NCI-H2171 (cell line): Measurements from ENCODE around the gene TRPC1.

Experiments
- DNase-seq: peaks from one replicate; lab custom pipeline; 2025; lab: John Stamatoyannopoulos, UW

The TRPC1 gene

DNA sequence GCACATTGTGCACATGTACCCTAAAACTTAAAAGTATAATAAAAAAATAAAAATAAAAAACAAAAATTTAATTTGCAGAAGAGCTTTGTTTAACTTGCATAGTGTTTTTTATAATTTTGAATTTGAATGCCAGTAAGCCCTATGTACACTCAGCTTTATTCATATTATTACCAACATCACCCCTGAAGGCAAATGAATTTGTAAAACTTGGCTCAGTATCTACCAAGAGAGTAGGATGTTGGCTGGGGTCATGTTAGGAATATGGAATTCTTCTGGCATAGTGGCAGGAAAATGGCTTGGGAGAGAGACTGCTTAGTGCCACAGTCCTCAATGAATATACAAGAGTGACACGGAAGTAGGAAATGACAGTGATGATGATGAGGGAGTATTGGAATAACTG, 30.7 kb downstream of the TRPC1 start:
- no peak for DNase-seq

DNA sequence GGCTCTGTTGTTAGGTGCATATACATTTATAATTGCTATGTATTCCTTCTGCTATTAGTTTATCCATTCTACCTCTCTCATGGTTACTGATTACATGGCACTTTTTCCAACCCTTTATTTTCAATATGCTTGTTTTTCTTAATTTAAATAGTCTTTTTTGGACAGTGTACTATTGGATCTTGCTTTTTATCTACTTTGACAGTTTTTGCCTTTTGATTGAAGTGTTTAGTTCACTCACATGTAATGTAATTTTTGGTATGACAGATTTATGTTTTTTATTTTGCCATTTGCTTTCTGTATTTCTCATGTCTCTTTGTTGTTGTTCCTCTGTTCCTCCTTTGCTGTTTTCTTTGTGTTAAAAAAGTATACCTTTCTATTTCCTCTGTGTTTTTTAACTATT, 44.5 kb downstream of the TRPC1 start:
- no peak for DNase-seq

DNA sequence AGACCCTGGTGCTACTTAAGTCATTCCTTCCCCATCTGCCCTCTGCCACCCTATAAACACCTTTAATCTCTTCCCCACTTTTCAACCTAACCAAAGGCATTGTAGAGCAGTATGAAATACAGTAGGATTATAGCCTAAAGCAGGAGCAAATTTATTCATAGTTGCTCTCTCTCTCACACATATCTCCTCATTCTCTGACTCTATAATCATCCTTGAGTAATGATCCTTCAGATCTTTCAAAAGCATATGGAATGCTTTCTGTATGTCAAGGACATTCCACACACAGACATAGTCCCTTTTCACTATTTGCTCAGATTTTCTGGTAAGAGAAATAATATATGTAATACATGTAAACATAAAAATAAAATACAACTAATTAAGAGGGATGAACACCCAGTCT, 54.1 kb downstream of the TRPC1 start:
- no peak for DNase-seq

GRCh38 chr3:142778541-142778940, 54.7 kb downstream of the TRPC1 start:
- no peak for DNase-seq

GRCh38 chr3:142779591-142779990, 55.8 kb downstream of the TRPC1 start:
- no peak for DNase-seq

DNA sequence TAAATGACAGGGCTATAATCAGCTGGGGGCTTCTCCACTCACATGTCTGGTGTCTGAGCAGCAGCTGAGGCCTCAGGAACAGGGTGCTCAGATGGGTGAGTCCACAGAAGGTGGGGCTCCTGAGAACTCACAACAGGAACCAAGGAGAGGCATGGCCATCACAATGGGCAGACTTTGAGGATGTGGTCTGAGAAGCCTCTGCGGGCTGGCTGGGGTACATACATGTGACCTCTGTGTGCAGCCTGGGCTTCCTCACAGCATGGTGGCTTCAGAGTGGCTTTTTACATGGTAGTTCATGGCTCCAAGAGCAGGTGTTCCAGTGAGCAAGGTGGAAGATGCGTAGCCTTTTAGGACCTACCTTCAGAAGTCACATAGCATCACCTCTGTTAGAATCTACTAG, 58.8 kb downstream of the TRPC1 start:
- no peak for DNase-seq

DNA sequence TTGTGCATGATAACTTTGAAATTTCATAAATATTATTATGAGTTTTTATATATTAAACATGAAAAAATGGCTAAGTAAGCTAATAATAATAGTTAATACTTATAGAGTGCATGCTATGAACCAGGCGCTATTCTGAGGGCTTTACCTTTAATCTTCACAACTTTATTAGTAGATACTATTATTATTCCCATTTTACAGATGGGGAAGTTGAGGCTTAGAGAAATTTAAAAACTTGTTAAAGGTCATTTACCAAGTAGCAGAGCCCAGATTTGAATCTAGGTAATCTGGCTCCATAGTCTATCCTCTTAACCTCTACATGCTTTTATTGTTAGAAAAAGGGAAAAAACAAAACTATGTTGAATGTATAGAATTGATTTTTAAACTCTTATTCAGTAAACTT, 60.4 kb downstream of the TRPC1 start:
- DNase-seq: no peak

GRCh38 chr3:142785996-142786395, 62.2 kb downstream of the TRPC1 start:
- no peak for DNase-seq

GRCh38 chr3:142787719-142788118, 63.9 kb downstream of the TRPC1 start:
- no peak for DNase-seq

DNA sequence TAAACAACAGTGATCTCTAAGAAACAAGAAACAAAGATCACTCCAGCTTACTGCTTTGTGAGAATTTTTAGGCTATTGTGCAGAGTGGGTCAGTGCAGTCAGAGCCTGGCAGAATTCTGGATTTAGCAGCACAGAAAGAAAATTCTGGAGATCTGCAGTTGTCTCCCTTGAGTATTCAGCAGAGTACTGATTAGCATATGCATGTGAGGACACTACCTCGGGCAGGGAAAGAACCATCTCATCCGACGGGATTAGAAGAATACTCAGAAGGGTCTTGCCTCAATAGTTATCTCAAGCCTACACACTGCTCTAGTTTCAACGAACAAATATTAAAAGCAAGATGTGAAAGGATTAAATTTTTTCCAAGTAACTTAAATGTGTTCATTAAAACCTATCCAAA, 70.7 kb downstream of the TRPC1 start:
- no peak for DNase-seq

GRCh38 chr3:142795332-142795731, 71.5 kb downstream of the TRPC1 start:
- DNase-seq: no peak

DNA sequence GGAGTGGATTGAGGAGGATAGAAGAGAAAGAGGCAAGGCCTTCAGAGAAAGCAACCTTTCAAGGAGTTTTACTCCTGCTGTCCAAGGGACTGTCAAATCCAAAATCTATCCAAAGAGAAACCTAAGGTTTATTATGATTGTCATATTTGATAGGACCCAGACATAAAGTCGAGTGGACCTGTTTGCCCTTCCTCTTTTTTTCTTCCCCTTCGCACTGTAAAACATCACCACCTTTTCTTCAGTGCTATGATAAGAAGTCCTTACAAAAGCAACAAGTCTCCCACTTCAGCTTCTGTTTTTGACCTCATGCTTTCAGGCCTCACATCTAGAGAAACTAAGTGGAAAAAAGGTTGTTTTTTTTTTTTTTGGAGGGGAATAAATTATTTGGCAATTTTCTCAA, 73.0 kb downstream of the TRPC1 start:
- DNase-seq: no peak

GRCh38 chr3:142801746-142802145, 77.9 kb downstream of the TRPC1 start:
- DNase-seq: no peak

DNA sequence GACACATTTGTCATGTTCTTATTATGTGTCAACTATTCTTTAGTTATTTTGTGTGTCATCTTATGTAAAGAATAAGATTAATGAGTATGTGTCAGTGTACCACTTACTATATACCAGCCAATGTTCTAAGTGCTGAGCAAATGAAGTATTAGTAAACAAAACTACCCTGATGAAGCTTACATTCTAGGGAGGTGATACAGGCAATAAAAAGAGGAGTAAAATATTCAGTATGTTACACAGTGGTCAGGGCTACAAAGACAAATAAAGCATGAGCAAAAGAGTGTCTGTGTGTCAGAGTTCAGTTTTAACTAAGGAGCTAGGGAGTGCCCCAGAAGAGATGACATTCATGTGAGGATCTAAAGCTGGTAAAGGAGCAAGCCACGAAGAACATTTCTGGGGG, 79.1 kb downstream of the TRPC1 start:
- no peak for DNase-seq

DNA sequence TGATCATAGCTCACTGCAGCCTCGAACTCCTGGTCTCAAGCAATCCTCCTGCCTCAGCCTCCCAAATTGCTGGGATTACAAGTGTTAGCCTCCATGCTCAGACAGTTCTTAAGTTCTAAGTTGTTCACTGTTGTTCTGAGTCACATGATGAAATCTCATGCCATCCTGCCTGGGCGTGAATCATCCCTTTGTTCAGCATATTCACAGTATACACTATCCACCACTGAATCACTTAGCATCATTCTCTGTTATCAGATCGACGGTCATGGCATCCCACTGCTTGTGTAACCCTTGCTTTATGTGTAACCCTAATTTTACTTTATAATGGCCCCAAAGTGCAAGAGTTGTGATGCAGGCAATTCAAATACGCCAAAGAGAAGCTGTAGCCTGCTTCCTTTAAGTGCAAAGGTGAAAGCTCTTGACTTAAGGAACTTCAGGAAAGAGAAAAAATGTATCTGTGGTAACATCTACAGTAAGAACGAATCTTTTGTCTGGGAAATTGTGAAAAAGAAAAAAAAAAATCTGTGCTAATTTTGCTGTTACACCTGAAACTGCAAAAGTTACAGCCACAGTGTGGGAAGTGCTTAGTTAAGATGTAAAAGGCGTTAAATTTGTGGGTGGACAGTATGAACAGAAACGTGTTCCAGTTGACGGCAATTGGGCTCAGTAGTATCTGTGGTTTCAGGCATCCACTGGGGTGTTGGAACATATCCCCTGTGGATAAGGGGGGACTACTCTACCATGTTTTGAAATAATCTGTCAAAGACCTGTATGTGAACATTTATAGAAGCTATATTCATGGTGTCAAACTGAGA, 84.5 kb downstream of the TRPC1 start:
- no peak for DNase-seq

GRCh38 chr3:142809259-142809658, 85.4 kb downstream of the TRPC1 start:
- DNase-seq: no peak

- no peak for DNase-seq
Measured at GRCh38 chr3:142815803-142816202, 92.0 kb downstream of the TRPC1 start.

GRCh38 chr3:142817356-142817755, 93.5 kb downstream of the TRPC1 start:
- DNase-seq: no peak

DNA sequence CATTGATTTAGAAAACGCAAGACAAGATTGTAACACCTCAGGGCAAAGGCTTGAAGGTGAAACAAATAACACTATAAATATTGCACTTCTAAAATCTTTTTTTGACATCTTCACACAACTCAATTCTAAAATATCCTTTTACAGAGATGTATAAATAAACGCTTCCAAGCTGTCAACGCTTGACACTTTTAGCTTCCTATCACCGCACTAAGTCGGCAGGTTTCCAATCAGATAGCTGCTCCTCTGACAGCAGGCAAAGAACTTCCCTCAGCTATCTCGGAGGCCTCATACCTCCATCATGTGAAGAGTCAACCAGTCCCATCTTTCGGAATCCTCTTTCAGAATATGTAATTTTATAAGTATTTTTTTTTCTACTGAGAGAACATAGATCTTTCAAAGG, 94.1 kb downstream of the TRPC1 start:
- no peak for DNase-seq

- DNase-seq: no peak
Measured at GRCh38 chr3:142818651-142819050, 94.8 kb downstream of the TRPC1 start.

DNA sequence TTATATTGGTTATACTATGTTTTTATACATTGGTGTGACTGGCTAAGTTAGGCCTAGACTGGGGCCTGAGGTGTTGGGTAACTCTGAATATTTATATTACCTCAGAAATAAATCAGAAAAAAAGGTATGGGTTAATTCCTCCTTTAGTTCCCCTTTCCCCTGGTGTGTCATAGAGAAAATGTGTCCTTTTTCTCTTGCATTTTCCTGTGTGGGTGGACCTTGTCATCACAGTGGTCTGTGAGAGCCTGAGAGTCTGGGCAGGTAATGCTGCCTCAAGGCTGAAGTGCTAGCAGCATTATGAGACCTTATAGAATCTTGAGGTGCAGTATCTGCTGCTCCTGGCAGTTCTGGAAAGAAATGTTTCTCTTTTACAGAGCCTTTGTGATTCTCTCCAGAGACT, 95.3 kb downstream of the TRPC1 start:
- DNase-seq: no peak

- peak; percentile 71 for DNase-seq
Measured at GRCh38 chr3:142828703-142829305, 105.0 kb downstream of the TRPC1 start.

DNA sequence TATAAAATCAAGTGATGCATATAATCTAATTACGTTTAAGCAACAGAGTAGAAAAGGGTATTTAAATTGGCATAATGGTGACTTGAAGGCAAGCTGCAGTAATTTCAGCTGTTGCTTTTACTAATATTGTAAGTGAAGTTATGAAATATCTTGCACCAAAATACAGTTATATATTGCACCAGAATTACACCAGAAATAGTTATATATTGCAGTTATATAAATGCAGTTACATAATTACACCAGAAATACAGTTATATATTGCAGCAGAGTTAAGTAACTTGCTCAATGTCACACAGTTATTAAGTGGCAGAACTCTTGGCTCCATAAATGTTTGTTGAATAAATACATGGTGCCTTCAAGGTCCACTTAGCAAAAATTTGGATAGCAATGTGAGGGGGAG, 113.7 kb downstream of the TRPC1 start:
- no peak for DNase-seq

DNA sequence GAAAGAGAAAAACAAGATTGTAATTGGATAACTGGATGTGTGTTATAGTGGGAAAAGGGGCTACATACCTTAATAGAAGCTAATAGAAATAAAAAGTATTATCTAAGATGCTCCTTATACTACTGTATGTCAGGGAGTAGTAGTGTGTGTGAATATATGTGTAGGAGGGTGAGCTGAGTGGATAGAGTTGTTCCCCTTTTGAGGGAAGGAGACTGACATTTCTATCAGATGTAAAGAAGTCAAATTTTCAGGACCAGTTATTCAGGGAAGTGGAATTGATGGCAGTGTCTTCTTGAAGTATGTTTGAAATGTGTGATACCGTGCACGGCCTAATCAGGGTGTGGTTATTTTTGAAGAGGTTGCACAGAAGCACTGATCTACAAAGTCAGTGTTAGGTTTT, 116.0 kb downstream of the TRPC1 start:
- DNase-seq: no peak
